ENCODE results near the gene SLC23A1. TPM values are rescaled to one million over a fixed set of nuclear protein-coding genes. Genes with fewer than 3 reads are reported as not detected.

Gene SLC23A1
- total and polyA plus RNA-seq, 4 donors: 10.0 to 18.0 (median 17.4) TPM

DNA sequence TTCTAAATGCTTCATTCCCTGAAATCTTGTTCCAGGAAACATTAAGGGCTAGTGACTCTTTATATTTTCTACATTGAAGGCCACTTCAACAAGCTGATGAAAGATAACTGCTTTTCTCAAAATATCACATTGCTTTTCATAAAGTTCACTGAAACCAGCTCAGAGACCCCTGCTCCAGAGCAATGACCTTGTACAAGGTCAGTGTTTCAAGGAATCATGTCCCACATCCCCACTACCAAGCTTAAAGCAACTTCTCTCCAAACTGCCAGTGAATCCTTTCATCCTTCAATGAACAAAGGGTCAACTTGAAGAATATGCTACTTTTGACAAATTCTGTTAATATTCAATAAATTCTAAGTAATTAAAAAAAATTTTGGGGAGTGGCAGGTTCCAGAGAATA lies 32.8 kb upstream of the SLC23A1 start:
- DNase-seq (ENCODE audit: low spot score): no peak
- Histone ChIP-seq H3K27me3 (ENCODE audit: control insufficient read depth in 4 of 4, insufficient read depth in 4 of 4, low read length in 3 of 4) (no peaks in the 10 kb centered on the region), H3K36me3 (ENCODE audit: control insufficient read depth in 4 of 4, insufficient read depth in 3 of 4, low read depth in 1 of 4, low read length in 3 of 4) (no peaks in the 10 kb centered on the region), H3K4me3 (ENCODE audit: low read depth in 1 of 3, low read length in 3 of 3) (no peak overlapping the region), H3K27ac (ENCODE audit: low read depth in 1 of 2, low read length in 2 of 2) (no peak overlapping the region), H3K9me3 (ENCODE audit: control insufficient read depth in 4 of 4, low read length in 3 of 4) (no peaks in the 10 kb centered on the region), H3K4me1 (ENCODE audit: control insufficient read depth in 4 of 4, insufficient read depth in 4 of 4, low read length in 3 of 4) (peaks cover 0 to 3% (median 0%) of the 10 kb centered on the region in 4 donors), H3K9ac (ENCODE audit: low read depth in 1 of 2, low read length in 2 of 2) (no peak overlapping the region)
- TF ChIP-seq TAF1 (conservative IDR thresholded peaks at IDR 0.05) (no peak), FOXA1 (IDR thresholded peaks at IDR 0.05) (no peak), RAD21 (IDR thresholded peaks at IDR 0.05) (no peak), HNF4A (conservative IDR thresholded peaks at IDR 0.05) (no peak), GABPA (IDR thresholded peaks at IDR 0.05 in 1 of 2, conservative IDR thresholded peaks at IDR 0.05 in 1 of 2) (no peak), YY1 (IDR thresholded peaks at IDR 0.05) (no peak), EGR1 (IDR thresholded peaks at IDR 0.05; ENCODE audit: low read depth in 2 of 2) (no peak), RXRA (IDR thresholded peaks at IDR 0.05) (no peak), JUND (IDR thresholded peaks at IDR 0.05) (no peak), FOXA2 (IDR thresholded peaks at IDR 0.05) (no peak), NR2F2 (IDR thresholded peaks at IDR 0.05) (no peak)
- TF ChIP-seq, protein P1, sequence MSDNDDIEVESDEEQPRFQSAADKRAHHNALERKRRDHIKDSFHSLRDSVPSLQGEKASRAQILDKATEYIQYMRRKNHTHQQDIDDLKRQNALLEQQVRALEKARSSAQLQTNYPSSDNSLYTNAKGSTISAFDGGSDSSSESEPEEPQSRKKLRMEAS (IDR thresholded peaks at IDR 0.05): no peak
- TF ChIP-seq, protein P2, sequence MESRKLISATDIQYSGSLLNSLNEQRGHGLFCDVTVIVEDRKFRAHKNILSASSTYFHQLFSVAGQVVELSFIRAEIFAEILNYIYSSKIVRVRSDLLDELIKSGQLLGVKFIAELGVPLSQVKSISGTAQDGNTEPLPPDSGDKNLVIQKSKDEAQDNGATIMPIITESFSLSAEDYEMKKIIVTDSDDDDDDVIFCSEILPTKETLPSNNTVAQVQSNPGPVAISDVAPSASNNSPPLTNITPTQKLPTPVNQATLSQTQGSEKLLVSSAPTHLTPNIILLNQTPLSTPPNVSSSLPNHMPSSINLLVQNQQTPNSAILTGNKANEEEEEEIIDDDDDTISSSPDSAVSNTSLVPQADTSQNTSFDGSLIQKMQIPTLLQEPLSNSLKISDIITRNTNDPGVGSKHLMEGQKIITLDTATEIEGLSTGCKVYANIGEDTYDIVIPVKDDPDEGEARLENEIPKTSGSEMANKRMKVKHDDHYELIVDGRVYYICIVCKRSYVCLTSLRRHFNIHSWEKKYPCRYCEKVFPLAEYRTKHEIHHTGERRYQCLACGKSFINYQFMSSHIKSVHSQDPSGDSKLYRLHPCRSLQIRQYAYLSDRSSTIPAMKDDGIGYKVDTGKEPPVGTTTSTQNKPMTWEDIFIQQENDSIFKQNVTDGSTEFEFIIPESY (IDR thresholded peaks at IDR 0.05): no peak
- TF ChIP-seq, protein P3, sequence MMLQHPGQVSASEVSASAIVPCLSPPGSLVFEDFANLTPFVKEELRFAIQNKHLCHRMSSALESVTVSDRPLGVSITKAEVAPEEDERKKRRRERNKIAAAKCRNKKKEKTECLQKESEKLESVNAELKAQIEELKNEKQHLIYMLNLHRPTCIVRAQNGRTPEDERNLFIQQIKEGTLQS (IDR thresholded peaks at IDR 0.05): no peak

DNA sequence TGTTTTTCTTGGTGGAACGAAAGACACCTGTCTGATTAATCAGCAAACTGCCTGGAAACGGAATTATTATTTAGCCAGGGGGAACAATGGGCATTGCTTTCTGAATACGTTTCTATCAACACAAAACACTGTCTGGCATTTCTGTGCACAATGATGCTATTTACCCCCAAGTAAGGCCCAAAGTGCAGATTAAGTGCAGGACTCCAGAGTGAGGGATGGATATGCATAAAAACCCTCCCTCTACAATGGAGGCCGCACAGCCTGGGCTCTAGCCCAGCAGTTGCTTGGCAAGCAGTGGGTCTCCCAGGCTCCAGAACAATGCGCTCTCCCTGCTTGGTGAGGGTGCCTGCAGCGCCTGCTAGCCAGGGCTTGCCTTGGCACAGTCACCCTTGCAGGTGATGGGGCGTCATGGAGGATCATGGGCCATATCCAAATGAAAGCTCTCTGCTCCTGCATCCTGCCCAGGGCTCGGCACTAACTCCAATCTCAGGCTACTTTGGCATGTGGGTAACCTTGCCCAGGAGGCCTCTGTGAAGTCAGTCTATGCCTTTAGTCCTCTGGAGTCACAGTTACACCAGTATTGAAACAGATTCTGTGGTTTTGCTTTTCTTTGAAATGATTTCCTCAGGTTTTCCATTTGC lies 32.2 kb upstream of the SLC23A1 start:
- 85% methylated on average over 8 of the region's 8 CpGs for WGBS
- Histone ChIP-seq H3K36me3 (ENCODE audit: control insufficient read depth in 4 of 4, insufficient read depth in 3 of 4, low read depth in 1 of 4, low read length in 3 of 4) (no peaks in the 10 kb centered on the region), H3K4me3 (ENCODE audit: low read depth in 1 of 3, low read length in 3 of 3) (no peak overlapping the region), H3K4me1 (ENCODE audit: control insufficient read depth in 4 of 4, insufficient read depth in 4 of 4, low read length in 3 of 4) (peaks cover 0 to 3% (median 0%) of the 10 kb centered on the region in 4 donors), H3K27me3 (ENCODE audit: control insufficient read depth in 4 of 4, insufficient read depth in 4 of 4, low read length in 3 of 4) (no peaks in the 10 kb centered on the region), H3K27ac (ENCODE audit: low read depth in 1 of 2, low read length in 2 of 2) (no peak overlapping the region), H3K9ac (ENCODE audit: low read depth in 1 of 2, low read length in 2 of 2) (no peak overlapping the region), H3K9me3 (ENCODE audit: control insufficient read depth in 4 of 4, low read length in 3 of 4) (no peaks in the 10 kb centered on the region)
- TF ChIP-seq JUND (IDR thresholded peaks at IDR 0.05) (no peak), NR2F2 (IDR thresholded peaks at IDR 0.05) (no peak), EGR1 (IDR thresholded peaks at IDR 0.05; ENCODE audit: low read depth in 2 of 2) (no peak), FOXA1 (IDR thresholded peaks at IDR 0.05) (no peak), HNF4G (IDR thresholded peaks at IDR 0.05) (no peak), YY1 (IDR thresholded peaks at IDR 0.05) (no peak), SP1 (IDR thresholded peaks at IDR 0.05) (no peak), GABPA (IDR thresholded peaks at IDR 0.05 in 1 of 2, conservative IDR thresholded peaks at IDR 0.05 in 1 of 2) (no peak), RXRA (IDR thresholded peaks at IDR 0.05) (no peak), HNF4A (conservative IDR thresholded peaks at IDR 0.05) (no peak)
- TF ChIP-seq, protein P1 (IDR thresholded peaks at IDR 0.05): no peak
- TF ChIP-seq, protein P4, sequence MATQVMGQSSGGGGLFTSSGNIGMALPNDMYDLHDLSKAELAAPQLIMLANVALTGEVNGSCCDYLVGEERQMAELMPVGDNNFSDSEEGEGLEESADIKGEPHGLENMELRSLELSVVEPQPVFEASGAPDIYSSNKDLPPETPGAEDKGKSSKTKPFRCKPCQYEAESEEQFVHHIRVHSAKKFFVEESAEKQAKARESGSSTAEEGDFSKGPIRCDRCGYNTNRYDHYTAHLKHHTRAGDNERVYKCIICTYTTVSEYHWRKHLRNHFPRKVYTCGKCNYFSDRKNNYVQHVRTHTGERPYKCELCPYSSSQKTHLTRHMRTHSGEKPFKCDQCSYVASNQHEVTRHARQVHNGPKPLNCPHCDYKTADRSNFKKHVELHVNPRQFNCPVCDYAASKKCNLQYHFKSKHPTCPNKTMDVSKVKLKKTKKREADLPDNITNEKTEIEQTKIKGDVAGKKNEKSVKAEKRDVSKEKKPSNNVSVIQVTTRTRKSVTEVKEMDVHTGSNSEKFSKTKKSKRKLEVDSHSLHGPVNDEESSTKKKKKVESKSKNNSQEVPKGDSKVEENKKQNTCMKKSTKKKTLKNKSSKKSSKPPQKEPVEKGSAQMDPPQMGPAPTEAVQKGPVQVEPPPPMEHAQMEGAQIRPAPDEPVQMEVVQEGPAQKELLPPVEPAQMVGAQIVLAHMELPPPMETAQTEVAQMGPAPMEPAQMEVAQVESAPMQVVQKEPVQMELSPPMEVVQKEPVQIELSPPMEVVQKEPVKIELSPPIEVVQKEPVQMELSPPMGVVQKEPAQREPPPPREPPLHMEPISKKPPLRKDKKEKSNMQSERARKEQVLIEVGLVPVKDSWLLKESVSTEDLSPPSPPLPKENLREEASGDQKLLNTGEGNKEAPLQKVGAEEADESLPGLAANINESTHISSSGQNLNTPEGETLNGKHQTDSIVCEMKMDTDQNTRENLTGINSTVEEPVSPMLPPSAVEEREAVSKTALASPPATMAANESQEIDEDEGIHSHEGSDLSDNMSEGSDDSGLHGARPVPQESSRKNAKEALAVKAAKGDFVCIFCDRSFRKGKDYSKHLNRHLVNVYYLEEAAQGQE (IDR thresholded peaks at IDR 0.05): no peak
- TF ChIP-seq, protein P2 (IDR thresholded peaks at IDR 0.05): no peak
- TF ChIP-seq, protein P5, sequence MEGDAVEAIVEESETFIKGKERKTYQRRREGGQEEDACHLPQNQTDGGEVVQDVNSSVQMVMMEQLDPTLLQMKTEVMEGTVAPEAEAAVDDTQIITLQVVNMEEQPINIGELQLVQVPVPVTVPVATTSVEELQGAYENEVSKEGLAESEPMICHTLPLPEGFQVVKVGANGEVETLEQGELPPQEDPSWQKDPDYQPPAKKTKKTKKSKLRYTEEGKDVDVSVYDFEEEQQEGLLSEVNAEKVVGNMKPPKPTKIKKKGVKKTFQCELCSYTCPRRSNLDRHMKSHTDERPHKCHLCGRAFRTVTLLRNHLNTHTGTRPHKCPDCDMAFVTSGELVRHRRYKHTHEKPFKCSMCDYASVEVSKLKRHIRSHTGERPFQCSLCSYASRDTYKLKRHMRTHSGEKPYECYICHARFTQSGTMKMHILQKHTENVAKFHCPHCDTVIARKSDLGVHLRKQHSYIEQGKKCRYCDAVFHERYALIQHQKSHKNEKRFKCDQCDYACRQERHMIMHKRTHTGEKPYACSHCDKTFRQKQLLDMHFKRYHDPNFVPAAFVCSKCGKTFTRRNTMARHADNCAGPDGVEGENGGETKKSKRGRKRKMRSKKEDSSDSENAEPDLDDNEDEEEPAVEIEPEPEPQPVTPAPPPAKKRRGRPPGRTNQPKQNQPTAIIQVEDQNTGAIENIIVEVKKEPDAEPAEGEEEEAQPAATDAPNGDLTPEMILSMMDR (IDR thresholded peaks at IDR 0.05; ENCODE audit: low read depth, low read length, missing input control): no peak
- TF ChIP-seq, protein P3 (IDR thresholded peaks at IDR 0.05): no peak
- no peak for DNase-seq (ENCODE audit: low spot score)

All from liver (tissue), 9 donors.